ENCODE data around the gene LCTL. TPM values are rescaled to one million over a fixed set of nuclear protein-coding genes. Genes with fewer than 3 reads are reported as not detected.

The LCTL gene
- total RNA-seq, 1 experiment from 2014 or later = not detected

GRCh38 chr15:66595931-66596545 lies 30.2 kb upstream of the LCTL start:
- intact Hi-C loops (cut with micrococcal nuclease) = no loop called here
- no peak overlapping the region for H3K4me2 ChIP-seq (ENCODE audit: low read length)
- RAD21 ChIA-PET (ENCODE audit: low non-redundant PET in 1 of 2, low total read pairs in 2 of 2, uncharacterized antibody in 2 of 2, unreplicated experiment in 2 of 2) = interaction anchor here in 1 of 2 experiments (0.7 kb wide), 1 partner anchor 97 kb away, joined by 3 read pairs; no protein-coding TSS in a partner anchor
- no peak overlapping the region for H3K27ac ChIP-seq (ENCODE audit: low read depth, low read length)
- no peak for TF ChIP-seq ATF3 (IDR thresholded peaks at IDR 0.05)
- no peak for TF ChIP-seq ELF1 (IDR thresholded peaks at IDR 0.05; ENCODE audit: borderline replicate concordance, low read depth)
- TF ChIP-seq, protein P1, sequence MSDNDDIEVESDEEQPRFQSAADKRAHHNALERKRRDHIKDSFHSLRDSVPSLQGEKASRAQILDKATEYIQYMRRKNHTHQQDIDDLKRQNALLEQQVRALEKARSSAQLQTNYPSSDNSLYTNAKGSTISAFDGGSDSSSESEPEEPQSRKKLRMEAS (IDR thresholded peaks at IDR 0.05) = no peak
- TF ChIP-seq EZH2phosphoT487 (IDR thresholded peaks at IDR 0.05; ENCODE audit: borderline replicate concordance) = no peak
- TF ChIP-seq CTCF (IDR thresholded peaks at IDR 0.05 in 2 of 3, conservative IDR thresholded peaks at IDR 0.05 in 1 of 3; ENCODE audit: borderline replicate concordance in 1 of 3, insufficient read depth in 1 of 3, low read depth in 2 of 3, low read length in 2 of 3) = no peak
- no peak for TF ChIP-seq ZFX (IDR thresholded peaks at IDR 0.05)
- no peak for TF ChIP-seq POLR2A (IDR thresholded peaks at IDR 0.05; ENCODE audit: borderline replicate concordance, extremely low read depth, insufficient read depth, insufficient read length)
- no peak for TF ChIP-seq YY1 (IDR thresholded peaks at IDR 0.05; ENCODE audit: extremely low read depth, insufficient replicate concordance, low read depth, low read length)
- TF ChIP-seq SRF (IDR thresholded peaks at IDR 0.05; ENCODE audit: low read depth) = no peak
- no peak for TF ChIP-seq POLR2AphosphoS5 (IDR thresholded peaks at IDR 0.05; ENCODE audit: low read depth, low read length)
- no peak for TF ChIP-seq CBX3 (IDR thresholded peaks at IDR 0.05; ENCODE audit: low read depth)
- no peaks in the 10 kb centered on the region for H3K36me3 ChIP-seq (ENCODE audit: control insufficient read depth in 1 of 2, insufficient read depth in 2 of 2, low read length in 2 of 2)
- CTCF ChIA-PET = no interaction called here
- H4K20me1 ChIP-seq (ENCODE audit: insufficient read depth) = no peaks in the 10 kb centered on the region
- POLR2A ChIA-PET = no interaction called here
- no peak overlapping the region for H3K4me3 ChIP-seq (replicated peaks in 1 of 2; ENCODE audit: low read depth in 1 of 2, low read length in 2 of 2)
- H2AFZ ChIP-seq (ENCODE audit: low read depth, low read length, poor library complexity, severe bottlenecking) = no peak overlapping the region
- DNase-seq (ENCODE audit: low read depth, low spot score) = no peak
- BruUV-seq (replicated peaks) = no TSS peak
- no peak for ATAC-seq
- H3K9me2 ChIP-seq (ENCODE audit: insufficient read depth) = no peaks in the 10 kb centered on the region
- H3K27me3 ChIP-seq (ENCODE audit: insufficient read depth, low read length) = no peaks in the 10 kb centered on the region
- no peak overlapping the region for H3K9ac ChIP-seq (ENCODE audit: low read length)
- H3K79me2 ChIP-seq (ENCODE audit: insufficient read depth, low read length) = no peaks in the 10 kb centered on the region
- no peaks in the 10 kb centered on the region for H3K9me3 ChIP-seq (ENCODE audit: control insufficient read depth in 1 of 2, insufficient read depth in 1 of 2, low read depth in 1 of 2, low read length in 2 of 2)
- H3K4me1 ChIP-seq (ENCODE audit: control insufficient read depth in 1 of 2, insufficient read depth in 2 of 2, low read length in 2 of 2) = no peaks in the 10 kb centered on the region
